Stimulated activated naive CD4-positive, alpha-beta T cell treated with Interleukin-2 at 50 U/mL for 16 hours (primary cell): ENCODE measurements around the gene MOV10.
"Not testable (repeated sequence)": the region's sequence is repeated elsewhere in the genome, so short reads cannot be mapped to it uniquely, and the experiment has no call there.

Experiments
- DNase-seq: peaks from one replicate; lab custom pipeline; 2025; lab: John Stamatoyannopoulos, UW

MOV10 gene, protein sequence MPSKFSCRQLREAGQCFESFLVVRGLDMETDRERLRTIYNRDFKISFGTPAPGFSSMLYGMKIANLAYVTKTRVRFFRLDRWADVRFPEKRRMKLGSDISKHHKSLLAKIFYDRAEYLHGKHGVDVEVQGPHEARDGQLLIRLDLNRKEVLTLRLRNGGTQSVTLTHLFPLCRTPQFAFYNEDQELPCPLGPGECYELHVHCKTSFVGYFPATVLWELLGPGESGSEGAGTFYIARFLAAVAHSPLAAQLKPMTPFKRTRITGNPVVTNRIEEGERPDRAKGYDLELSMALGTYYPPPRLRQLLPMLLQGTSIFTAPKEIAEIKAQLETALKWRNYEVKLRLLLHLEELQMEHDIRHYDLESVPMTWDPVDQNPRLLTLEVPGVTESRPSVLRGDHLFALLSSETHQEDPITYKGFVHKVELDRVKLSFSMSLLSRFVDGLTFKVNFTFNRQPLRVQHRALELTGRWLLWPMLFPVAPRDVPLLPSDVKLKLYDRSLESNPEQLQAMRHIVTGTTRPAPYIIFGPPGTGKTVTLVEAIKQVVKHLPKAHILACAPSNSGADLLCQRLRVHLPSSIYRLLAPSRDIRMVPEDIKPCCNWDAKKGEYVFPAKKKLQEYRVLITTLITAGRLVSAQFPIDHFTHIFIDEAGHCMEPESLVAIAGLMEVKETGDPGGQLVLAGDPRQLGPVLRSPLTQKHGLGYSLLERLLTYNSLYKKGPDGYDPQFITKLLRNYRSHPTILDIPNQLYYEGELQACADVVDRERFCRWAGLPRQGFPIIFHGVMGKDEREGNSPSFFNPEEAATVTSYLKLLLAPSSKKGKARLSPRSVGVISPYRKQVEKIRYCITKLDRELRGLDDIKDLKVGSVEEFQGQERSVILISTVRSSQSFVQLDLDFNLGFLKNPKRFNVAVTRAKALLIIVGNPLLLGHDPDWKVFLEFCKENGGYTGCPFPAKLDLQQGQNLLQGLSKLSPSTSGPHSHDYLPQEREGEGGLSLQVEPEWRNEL

DNA sequence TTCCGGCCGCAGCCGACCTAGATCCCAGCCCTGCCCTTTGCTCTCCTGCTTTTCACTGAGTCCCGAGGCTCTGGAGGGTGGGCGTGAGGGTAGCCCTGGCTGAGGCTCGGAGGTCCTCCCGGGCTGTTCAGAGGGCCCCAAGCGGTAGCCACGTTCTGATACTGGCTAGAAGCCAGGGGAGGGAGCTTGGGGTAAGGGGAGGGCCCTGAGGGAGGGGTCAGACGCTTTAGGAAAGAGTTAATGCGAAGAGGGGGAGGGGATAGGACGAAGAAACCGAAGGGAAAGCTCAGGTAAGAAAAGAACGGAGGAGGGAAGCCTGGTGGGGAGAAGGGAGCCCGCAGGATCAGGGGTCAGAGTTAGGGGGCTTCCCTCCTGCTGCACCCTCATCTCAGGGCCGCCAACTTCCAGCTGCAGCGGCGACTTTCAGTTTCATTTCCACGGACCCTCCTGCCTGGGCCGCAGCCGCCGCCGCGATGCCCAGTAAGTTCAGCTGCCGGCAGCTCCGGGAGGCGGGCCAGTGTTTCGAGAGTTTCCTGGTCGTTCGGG is at the start of gene MOV10:
Gene MOV10 (plus strand): TSS at position 220 of the 546 bp plus-strand sequence. CDS start 254 bp downstream, at position 474.
- peak; percentile 43 for DNase-seq

GRCh38 chr1:112625696-112626095 is 48.8 kb upstream of the MOV10 start:
- no peak for DNase-seq

DNA sequence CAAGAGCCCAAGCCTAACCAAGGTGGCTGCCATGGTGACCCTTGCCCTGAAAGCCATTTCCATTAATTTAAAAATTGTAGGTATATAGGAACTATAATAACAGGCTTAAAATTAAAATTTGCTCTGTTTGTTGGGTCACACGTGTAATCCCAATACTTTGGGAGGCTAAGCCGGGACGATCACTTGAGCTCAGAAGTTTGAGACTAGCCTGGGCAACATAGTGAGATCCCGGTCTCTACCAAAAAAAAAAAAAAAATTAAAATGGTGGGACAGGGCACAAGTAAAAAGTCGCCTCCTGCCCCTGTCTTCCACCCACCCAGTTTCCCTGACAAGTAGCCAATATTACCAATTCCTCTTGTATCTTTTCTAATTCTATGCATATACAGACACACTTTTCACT is 48.3 kb upstream of the MOV10 start:
- DNase-seq: no peak

DNA sequence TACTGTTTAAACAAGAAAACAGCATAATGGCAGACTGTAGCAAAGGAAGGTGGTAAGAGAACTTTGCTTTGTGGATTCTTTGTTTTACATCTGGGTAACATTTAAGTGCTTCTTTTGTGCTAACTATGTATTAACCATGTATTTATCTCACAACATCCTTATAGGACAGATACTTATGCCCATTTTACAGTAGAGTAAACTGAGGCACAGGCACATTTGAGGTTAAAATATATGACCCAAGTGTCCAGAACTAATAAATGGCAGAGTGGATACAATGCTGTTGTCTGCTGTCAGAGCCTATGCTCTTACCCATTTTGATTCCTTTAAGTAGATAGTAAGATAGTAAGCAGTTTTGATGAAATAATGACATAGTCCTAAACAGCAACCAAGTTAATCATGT is 47.6 kb upstream of the MOV10 start:
- no peak for DNase-seq

GRCh38 chr1:112628516-112628915 is 45.9 kb upstream of the MOV10 start:
- DNase-seq: no peak

GRCh38 chr1:112629256-112629655 is 45.2 kb upstream of the MOV10 start:
- no peak for DNase-seq

GRCh38 chr1:112633628-112634027 is 40.8 kb upstream of the MOV10 start:
- DNase-seq: no peak

- DNase-seq: no peak
Measured at GRCh38 chr1:112634367-112634766, 40.1 kb upstream of the MOV10 start.

- no peak for DNase-seq
Measured at GRCh38 chr1:112636056-112636455, 38.4 kb upstream of the MOV10 start.

DNA sequence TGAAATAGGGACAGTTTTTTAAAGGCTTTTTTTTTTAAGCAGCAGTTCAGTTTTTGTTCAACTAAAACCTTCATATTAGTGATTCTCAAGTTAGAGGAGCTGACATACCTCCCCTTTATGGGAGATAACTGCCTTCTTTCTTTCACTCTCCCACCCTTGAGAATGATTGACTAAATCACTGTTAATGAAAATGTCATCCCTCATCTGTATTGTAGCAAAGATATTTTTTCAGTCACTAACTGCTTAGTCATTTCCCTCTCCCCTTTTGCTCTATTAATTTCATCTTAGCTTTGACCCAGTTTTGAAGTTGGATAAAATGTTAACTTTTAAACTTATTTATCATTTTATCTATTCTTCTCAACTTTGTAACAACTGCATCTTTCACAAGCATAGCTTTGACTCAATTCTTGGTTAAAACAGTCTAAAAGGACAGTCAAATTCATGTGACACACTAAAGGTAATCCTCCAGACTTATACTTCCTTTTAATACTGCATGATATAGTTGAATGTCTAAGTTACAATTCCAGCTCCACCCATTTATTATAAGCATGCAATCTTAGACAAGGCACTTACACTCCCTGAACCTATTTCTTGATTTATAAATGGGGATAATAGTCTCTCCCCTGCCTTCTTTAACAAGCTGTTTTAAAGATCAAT is 37.7 kb upstream of the MOV10 start:
- DNase-seq: no peak

GRCh38 chr1:112637254-112638109 is 37.0 kb upstream of the MOV10 start:
- no peak for DNase-seq

- DNase-seq: no peak
Measured at GRCh38 chr1:112638110-112638428, 36.4 kb upstream of the MOV10 start.

- not testable (repeated sequence) for DNase-seq
Measured at GRCh38 chr1:112640437-112640836, 34.0 kb upstream of the MOV10 start.

DNA sequence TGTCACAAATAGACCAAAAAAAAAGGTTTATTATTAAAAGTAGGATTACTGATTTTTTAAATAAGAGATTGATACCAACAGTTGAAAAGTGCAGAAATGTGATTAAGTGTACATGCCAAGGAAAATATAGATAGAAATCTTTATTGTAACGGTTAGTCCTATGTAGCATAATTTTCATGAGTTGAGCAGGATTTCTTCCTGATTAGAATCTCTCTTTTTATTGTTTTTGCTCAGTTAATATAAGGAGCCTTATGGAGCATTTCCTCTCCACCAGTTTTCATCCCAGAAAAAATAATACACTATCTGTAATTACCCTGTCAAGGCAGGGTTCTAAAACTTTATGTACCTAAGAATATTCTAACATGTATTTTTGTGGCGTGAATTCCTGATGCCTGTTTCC is 31.4 kb upstream of the MOV10 start:
- no peak for DNase-seq

DNA sequence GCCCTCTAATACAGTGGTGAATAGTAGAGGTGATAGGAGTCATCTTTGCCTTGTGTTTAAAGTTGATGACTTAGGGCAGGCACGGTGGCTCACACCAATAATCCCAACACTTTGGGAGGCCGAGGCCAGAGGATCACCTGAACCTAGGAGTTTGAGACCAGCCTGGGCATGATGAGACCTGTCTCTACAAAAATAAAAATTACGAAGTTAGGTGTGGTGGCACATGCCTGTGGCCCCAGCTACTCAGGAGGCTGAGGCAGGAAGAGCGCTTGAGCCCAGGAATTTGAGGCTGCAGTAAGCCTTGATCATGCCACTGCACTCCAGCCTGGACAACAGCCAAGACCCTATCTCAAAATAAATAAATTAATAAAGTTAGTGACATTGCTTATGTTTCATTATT is 28.2 kb upstream of the MOV10 start:
- no peak for DNase-seq

DNA sequence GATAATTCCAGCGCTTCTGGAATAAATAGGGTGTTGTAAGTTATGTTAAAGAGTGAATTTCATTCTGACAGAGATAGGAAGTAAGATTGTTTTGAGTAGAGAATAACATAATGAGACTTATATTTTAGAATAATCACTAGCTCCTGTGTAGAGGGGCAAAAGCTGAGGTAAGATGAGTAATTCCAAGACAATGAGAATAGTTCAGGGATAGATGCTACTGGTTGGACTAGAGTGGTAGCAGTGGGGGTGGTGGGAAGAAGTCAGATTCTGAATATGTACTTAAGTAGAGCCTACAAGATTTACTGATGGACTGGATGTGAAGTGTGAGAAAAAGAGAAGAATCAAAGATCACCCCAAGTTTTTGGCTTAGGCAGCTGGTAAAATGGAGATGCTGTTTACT is 23.3 kb upstream of the MOV10 start:
- no peak for DNase-seq

DNA sequence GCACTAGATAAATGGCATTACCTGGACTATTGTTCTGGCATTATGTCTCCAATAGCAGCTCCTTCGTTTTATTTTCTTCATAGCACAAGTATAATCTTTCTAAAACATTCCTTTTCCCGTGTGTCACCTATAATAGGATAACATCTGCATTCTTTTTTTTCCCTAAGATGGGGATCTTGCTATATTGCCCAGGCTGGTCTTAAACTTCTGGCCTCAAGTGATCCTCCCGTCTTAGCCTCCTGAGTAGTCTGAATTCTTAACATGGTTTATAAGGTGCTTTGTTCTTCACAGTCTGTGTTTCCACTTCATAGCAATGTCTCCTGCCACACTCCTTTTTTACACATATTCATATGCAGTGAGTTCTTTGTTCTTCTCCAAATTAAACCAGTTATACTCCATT is 8.6 kb upstream of the MOV10 start:
- DNase-seq: no peak

DNA sequence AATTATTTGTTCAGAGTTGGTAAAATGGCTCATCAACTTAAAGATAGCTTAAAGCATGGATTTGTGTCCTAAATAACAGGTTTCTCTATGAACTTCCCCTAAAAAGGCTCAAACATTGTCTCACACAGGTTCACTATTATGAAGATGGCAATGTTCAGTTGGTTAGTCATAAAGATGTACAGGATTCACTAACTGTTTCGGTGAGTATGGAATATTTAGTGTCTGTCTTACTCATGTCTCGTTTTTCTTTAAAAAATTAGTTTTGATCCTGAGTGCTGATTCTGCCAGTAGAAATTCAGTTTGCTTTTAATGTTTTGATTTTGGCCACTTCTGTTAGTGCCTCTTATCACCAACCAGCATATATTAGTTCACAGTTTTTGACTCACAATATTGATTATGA is 7.5 kb upstream of the MOV10 start:
- DNase-seq: no peak

- no peak for DNase-seq
Measured at GRCh38 chr1:112672009-112672408, 2.5 kb upstream of the MOV10 start.

DNA sequence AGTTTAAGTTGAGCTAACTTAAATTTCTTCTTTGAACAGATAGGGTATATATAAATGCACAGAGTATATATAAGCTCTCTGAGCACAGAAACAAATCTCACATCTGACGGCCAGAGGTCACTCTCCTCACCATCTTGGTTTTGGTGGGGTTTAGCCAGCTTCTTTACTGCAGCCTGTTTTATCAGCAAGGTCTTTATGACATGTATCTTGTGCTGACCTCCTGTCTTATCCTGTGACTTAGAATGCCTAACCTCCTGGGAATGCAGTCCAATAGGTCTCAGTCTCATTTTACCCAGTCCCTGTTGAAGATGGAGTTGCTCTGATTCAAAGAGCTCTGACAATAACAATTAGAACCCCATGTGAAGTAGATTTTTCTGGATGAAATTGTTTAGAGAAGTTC is 1.6 kb upstream of the MOV10 start:
- DNase-seq: no peak
